Common myeloid progenitor, CD34-positive (primary cell): ENCODE results near the gene AMIGO3.

Source experiments
- CTCF ChIA-PET: fragments of 350-600 bp; sonication (Branson Sonifier 250); formaldehyde crosslinking; loops from one replicate; lab custom pipeline; 2021; ENCODE audit warnings: antibody characterized with exemption; lab: Charles Lee
- POLR2A ChIA-PET: fragments of 350-600 bp; sonication (Branson Sonifier 250); formaldehyde crosslinking; loops from one replicate; lab custom pipeline; 2021; ENCODE audit warnings: antibody characterized with exemption; lab: Charles Lee
- DNase-seq, 3 donors: peaks; one replicate each; pipeline versions ENCODE4 v3.0.0 to v3.0.0-alpha.2; 2013
- H3K27ac ChIP-seq, 2 experiments: 1 replicate in 1 of 2; 2 replicates in 1 of 2; pipeline ENCODE4 v1.7.0; 2013; ENCODE audit warnings: inconsistent platforms in 2 of 2, low read length in 2 of 2, mild to moderate bottlenecking in 2 of 2, low read depth in 1 of 2, moderate library complexity in 1 of 2; ENCODE audit not compliant: severe bottlenecking in 2 of 2, insufficient read depth in 1 of 2, poor library complexity in 1 of 2
- H3K27me3 ChIP-seq, 5 experiments: replicated peaks in 2 of 5; 1 replicate in 3 of 5; 2 replicates in 2 of 5; pipeline versions ENCODE4 v1.6.1 to v1.7.0; 2013; ENCODE audit warnings: low read length in 4 of 5, mild to moderate bottlenecking in 2 of 5, moderate library complexity in 2 of 5, inconsistent platforms in 1 of 5; ENCODE audit not compliant: insufficient read depth in 5 of 5, control insufficient read depth in 4 of 5
- H3K36me3 ChIP-seq, 4 experiments: 1 replicate in 2 of 4; 2 replicates in 2 of 4; pipeline versions ENCODE4 v1.6.1 to v1.7.0; 2013; ENCODE audit warnings: low read length in 3 of 4, control low read depth in 1 of 4, mild to moderate bottlenecking in 1 of 4; ENCODE audit not compliant: control insufficient read depth in 4 of 4, insufficient read depth in 4 of 4
- H3K4me1 ChIP-seq, 4 experiments: 1 replicate in 3 of 4; 2 replicates in 1 of 4; pipeline versions ENCODE4 v1.6.1 to v1.7.1; 2013; ENCODE audit warnings: low read length in 3 of 4, mild to moderate bottlenecking in 3 of 4, control low read depth in 1 of 4, inconsistent platforms in 1 of 4, moderate library complexity in 1 of 4; ENCODE audit not compliant: control insufficient read depth in 4 of 4, insufficient read depth in 4 of 4; ENCODE audit errors: control extremely low read depth in 1 of 4
- H3K4me3 ChIP-seq, 7 experiments: 1 replicate in 4 of 7; 2 replicates in 3 of 7; pipeline versions ENCODE4 v1.5.1 to v1.7.0; 2013; ENCODE audit warnings: mild to moderate bottlenecking in 7 of 7, low read length in 6 of 7, moderate library complexity in 6 of 7, inconsistent platforms in 2 of 7, low read depth in 2 of 7, control low read depth in 1 of 7; ENCODE audit not compliant: insufficient read depth in 4 of 7, control insufficient read depth in 1 of 7; ENCODE audit errors: extremely low read depth in 1 of 7
- H3K9me3 ChIP-seq, 5 experiments: 1 replicate in 4 of 5; 2 replicates in 1 of 5; pipeline versions ENCODE4 v1.6.1 to v1.7.1; 2013; ENCODE audit warnings: low read length in 4 of 5, mild to moderate bottlenecking in 2 of 5, inconsistent platforms in 1 of 5, low read depth in 1 of 5, moderate library complexity in 1 of 5; ENCODE audit not compliant: control insufficient read depth in 4 of 5, insufficient read depth in 2 of 5; ENCODE audit errors: control extremely low read depth in 1 of 5
- WGBS: methylation state at CpG from one replicate; pipeline ENCODE4 v1.1.5; 2013; ENCODE audit not compliant: insufficient coverage; 5-methylcytosine and 5-hydroxymethylcytosine counted together

Gene AMIGO3

GRCh38 chr3:49711489-49711888 is 8.0 kb downstream of the AMIGO3 start:
- POLR2A ChIA-PET, result interaction anchor here (1.5 to 1.6 kb wide), 2 partner anchors 9 to 91 kb away, joined by 3 to 4 read pairs; partner anchors contain the start of gene INKA1
- peak; percentile 44 to 87 (median 85) for DNase-seq
- CTCF ChIA-PET, result interaction anchor here (1.0 to 2.1 kb wide), 5 partner anchors 9 to 172 kb away, joined by 3 to 9 read pairs (median 5); partner anchors contain the start of gene INKA1
- Histone ChIP-seq H3K27ac (no peak overlapping the region), H3K4me1 (peaks cover 8 to 38% (median 36%) of the 10 kb centered on the region in 4 experiments), H3K9me3 (no peaks in the 10 kb centered on the region), H3K4me3 (peak overlapping the region in 1 of 7 experiments; percentile 28), H3K27me3 (no peaks in the 10 kb centered on the region), H3K36me3 (peaks cover 8 to 28% (median 24%) of the 10 kb centered on the region in 4 experiments)
- WGBS, result 68% methylated on average over 5 of the region's 5 CpGs

DNA sequence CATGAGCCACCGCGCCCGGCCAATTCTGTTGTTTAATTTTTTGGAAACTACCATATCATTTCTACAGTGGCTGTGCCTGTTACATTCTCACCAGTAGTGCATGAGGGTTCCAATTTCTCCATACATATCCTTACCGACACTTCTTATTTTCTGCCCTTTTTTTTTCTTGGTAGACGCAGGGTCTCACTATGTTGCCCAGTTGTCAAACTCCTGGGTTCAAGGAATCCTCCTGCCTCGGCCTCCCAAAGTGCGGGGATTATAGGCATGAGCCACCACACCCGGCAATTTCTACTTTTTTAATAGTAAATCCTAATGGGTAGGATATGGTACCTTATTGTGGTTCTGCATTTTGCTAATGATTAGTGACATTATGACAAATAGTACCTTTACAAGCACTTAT is 9.6 kb downstream of the AMIGO3 start:
- Histone ChIP-seq H3K4me3 (no peak overlapping the region), H3K27me3 (no peaks in the 10 kb centered on the region), H3K4me1 (peaks cover 8 to 38% (median 36%) of the 10 kb centered on the region in 4 experiments), H3K27ac (no peak overlapping the region), H3K9me3 (no peaks in the 10 kb centered on the region), H3K36me3 (peaks cover 2 to 33% (median 17%) of the 10 kb centered on the region in 4 experiments)
- DNase-seq, result no peak
- ChIA-PET CTCF (no interaction called here), POLR2A (no interaction called here)
- 98% methylated on average over 5 of the region's 8 CpGs for WGBS

DNA sequence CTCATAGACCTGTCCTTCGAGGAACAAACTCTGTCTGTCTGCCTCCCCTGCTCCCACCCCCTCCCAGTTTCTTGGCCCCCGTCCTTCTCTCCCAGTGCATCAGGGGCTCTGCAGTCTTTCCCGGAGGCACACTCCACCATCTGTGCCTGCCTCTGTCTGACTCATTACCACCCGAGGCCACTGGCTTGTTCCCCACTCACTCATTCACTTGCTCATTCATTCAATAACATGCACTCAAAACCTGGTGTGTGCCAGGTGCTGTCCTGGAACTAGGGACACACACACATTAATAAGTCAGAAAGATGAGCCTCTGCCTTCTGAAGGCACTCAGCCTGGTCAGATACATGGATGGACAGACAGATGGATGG is 12.4 kb downstream of the AMIGO3 start:
- no peaks in the 10 kb centered on the region for H3K27me3 ChIP-seq
- no peak overlapping the region for H3K27ac ChIP-seq
- peaks cover 8 to 19% (median 19%) of the 10 kb centered on the region in 4 experiments for H3K4me1 ChIP-seq
- H3K36me3 ChIP-seq, result peaks cover 2 to 40% (median 26%) of the 10 kb centered on the region in 4 experiments
- ChIA-PET POLR2A (no interaction called here), CTCF (interaction anchor here (1.3 kb wide), 1 partner anchor 12 kb away, joined by 6 read pairs; the partner anchor contains the start of gene AMIGO3)
- no peaks in the 10 kb centered on the region for H3K9me3 ChIP-seq
- H3K4me3 ChIP-seq, result no peak overlapping the region
- no peak for DNase-seq
- 100% methylated on average over 4 of the region's 4 CpGs for WGBS

- no peak for DNase-seq
- POLR2A ChIA-PET, result no interaction called here
- H3K36me3 ChIP-seq, result peaks cover 2 to 45% (median 28%) of the 10 kb centered on the region in 4 experiments
- H3K27me3 ChIP-seq, result no peaks in the 10 kb centered on the region
- CTCF ChIA-PET, result interaction anchor here (0.7 kb wide), 1 partner anchor 12 kb away, joined by 3 read pairs; no protein-coding TSS in a partner anchor
- H3K4me1 ChIP-seq, result peaks cover 8 to 14% (median 13%) of the 10 kb centered on the region in 4 experiments
- H3K9me3 ChIP-seq, result no peaks in the 10 kb centered on the region
- H3K4me3 ChIP-seq, result no peak overlapping the region
- 94% methylated on average over 9 of the region's 9 CpGs for WGBS
- no peak overlapping the region for H3K27ac ChIP-seq
Observed at GRCh38 chr3:49706456-49707112, 12.9 kb downstream of the AMIGO3 start.

GRCh38 chr3:49705390-49705960 is 14.0 kb downstream of the AMIGO3 start:
- no peak overlapping the region for H3K4me3 ChIP-seq
- 97% methylated on average over 15 of the region's 17 CpGs for WGBS
- no peaks in the 10 kb centered on the region for H3K27me3 ChIP-seq
- peaks cover 2 to 4% (median 3%) of the 10 kb centered on the region in 4 experiments for H3K4me1 ChIP-seq
- ChIA-PET CTCF (interaction anchor here (0.7 kb wide), 1 partner anchor 13 kb away, joined by 3 read pairs; no protein-coding TSS in a partner anchor), POLR2A (no interaction called here)
- DNase-seq, result no peak
- no peaks in the 10 kb centered on the region for H3K9me3 ChIP-seq
- H3K36me3 ChIP-seq, result peaks cover 2 to 55% (median 31%) of the 10 kb centered on the region in 4 experiments
- H3K27ac ChIP-seq, result no peak overlapping the region

DNA sequence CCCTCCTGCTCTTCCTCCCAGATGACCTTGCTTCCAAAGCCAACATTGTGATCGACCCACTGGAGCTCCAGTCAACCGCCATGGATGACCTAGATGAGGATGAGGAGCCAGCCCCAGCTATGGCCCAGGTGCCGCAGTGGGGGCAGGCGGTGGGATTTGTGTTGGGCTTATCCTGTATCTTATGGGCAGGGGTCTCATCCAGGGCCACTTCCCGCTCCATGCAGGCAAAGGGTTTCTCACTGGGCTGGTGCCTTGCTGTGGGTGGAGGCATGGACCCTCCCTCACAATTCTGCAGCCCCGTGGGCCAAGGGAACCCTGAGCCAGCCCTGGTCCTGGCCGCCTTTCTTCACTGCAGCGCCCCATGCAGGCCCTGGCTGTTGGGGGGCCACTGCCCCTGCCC is 14.9 kb downstream of the AMIGO3 start:
- H3K27me3 ChIP-seq, result no peaks in the 10 kb centered on the region
- ChIA-PET POLR2A (no interaction called here), CTCF (interaction anchor here (0.6 to 1.5 kb wide), 7 partner anchors 11 to 138 kb away, joined by 3 to 5 read pairs (median 4); no protein-coding TSS in a partner anchor)
- DNase-seq, result no peak
- no peaks in the 10 kb centered on the region for H3K9me3 ChIP-seq
- WGBS, result 92% methylated on average over 5 of the region's 8 CpGs
- H3K36me3 ChIP-seq, result peaks cover 2 to 58% (median 33%) of the 10 kb centered on the region in 4 experiments
- H3K4me3 ChIP-seq, result no peak overlapping the region
- H3K27ac ChIP-seq, result no peak overlapping the region
- H3K4me1 ChIP-seq, result peaks cover 0 to 4% (median 3%) of the 10 kb centered on the region in 4 experiments
